Gastrocnemius medialis (tissue), 4 donors: Measurements from ENCODE around the gene FLNB.

Experiments
- CTCF ChIP-seq, 5 experiments: fragments of 450-650 bp in 3 of 5; fragments of 200-600 bp in 2 of 5; sonication (generic) in 2 of 5; IDR thresholded peaks in 4 of 5; conservative IDR thresholded peaks in 1 of 5; 1 replicate in 4 of 5; 2 replicates in 1 of 5; pipeline ENCODE4 v1.5.1; 2016 to 2019; ENCODE audit warnings: antibody characterized with exemption in 5 of 5, mild to moderate bottlenecking in 3 of 5, moderate library complexity in 3 of 5
- POLR2A ChIP-seq, 2 donors: fragments of 450-650 bp; IDR thresholded peaks; one replicate each; pipeline ENCODE4 v1.6.1; 2017; ENCODE audit warnings: antibody characterized with exemption in 2 of 2, mild to moderate bottlenecking in 2 of 2, moderate library complexity in 2 of 2

GRCh38 chr3:58207954-58208353 is 199.7 kb downstream of the FLNB start:
- TF ChIP-seq CTCF (IDR thresholded peaks at IDR 0.05 in 4 of 5, conservative IDR thresholded peaks at IDR 0.05 in 1 of 5) (no peak), POLR2A (IDR thresholded peaks at IDR 0.05) (no peak)
